Measurements from ENCODE around the gene ANAPC16.
"Not testable (repeated sequence)": the region's sequence is repeated elsewhere in the genome, so short reads cannot be mapped to it uniquely, and the experiment has no call there.

The ANAPC16 gene

GRCh38 chr10:72218325-72218724 lies 2.5 kb downstream of the ANAPC16 start:
- TF ChIP-seq CTCF (conservative IDR thresholded peaks at IDR 0.05) = no peak
- H3K27ac ChIP-seq = no peak overlapping the region

- no peak for TF ChIP-seq CTCF (conservative IDR thresholded peaks at IDR 0.05)
- no peak overlapping the region for H3K27ac ChIP-seq
Measured at GRCh38 chr10:72218726-72219125, 2.9 kb downstream of the ANAPC16 start.

- H3K27ac ChIP-seq = no peak overlapping the region
- TF ChIP-seq CTCF (conservative IDR thresholded peaks at IDR 0.05) = no peak
Measured at GRCh38 chr10:72219235-72219814, 3.5 kb downstream of the ANAPC16 start.

- no peak for TF ChIP-seq CTCF (conservative IDR thresholded peaks at IDR 0.05)
- H3K27ac ChIP-seq = no peak overlapping the region
Measured at GRCh38 chr10:72220637-72221036, 4.8 kb downstream of the ANAPC16 start.

- H3K27ac ChIP-seq = no peak overlapping the region
- TF ChIP-seq CTCF (conservative IDR thresholded peaks at IDR 0.05) = no peak
Measured at GRCh38 chr10:72221278-72221677, 5.5 kb downstream of the ANAPC16 start.

GRCh38 chr10:72223743-72224101 lies 7.9 kb downstream of the ANAPC16 start:
- H3K27ac ChIP-seq = no peak overlapping the region; the same call in 1 of the 2 replicates
- no peak for TF ChIP-seq CTCF (conservative IDR thresholded peaks at IDR 0.05)

GRCh38 chr10:72224191-72224590 lies 8.4 kb downstream of the ANAPC16 start:
- not testable (repeated sequence) for H3K27ac ChIP-seq

GRCh38 chr10:72226418-72227027 lies 10.7 kb downstream of the ANAPC16 start:
- TF ChIP-seq CTCF (conservative IDR thresholded peaks at IDR 0.05) = no peak
- H3K27ac ChIP-seq = no peak overlapping the region

Measured in VCaP (cell line).